ES-I3 (cell line): ENCODE measurements around the gene COL6A3.

Source experiments
- H3K36me3 ChIP-seq: 2 replicates; pipeline ENCODE4 v1.6.1; 2013; ENCODE audit warnings: mild to moderate bottlenecking, low read length, control low read depth, moderate library complexity; ENCODE audit not compliant: insufficient read depth
- H3K4me1 ChIP-seq: 2 replicates; pipeline ENCODE4 v1.6.1; 2013; ENCODE audit warnings: mild to moderate bottlenecking, control low read depth, low read length; ENCODE audit not compliant: insufficient read depth
- H3K9ac ChIP-seq: 2 replicates; pipeline ENCODE4 v1.6.1; 2013; ENCODE audit warnings: low read depth, mild to moderate bottlenecking, low read length, moderate library complexity
- H3K9me3 ChIP-seq: 2 replicates; pipeline ENCODE4 v1.6.1; 2013; ENCODE audit warnings: mild to moderate bottlenecking, low read length, moderate library complexity; ENCODE audit not compliant: control insufficient read depth, insufficient read depth

COL6A3 gene

GRCh38 chr2:237448626-237449025 is 34.7 kb upstream of the COL6A3 start:
- no peaks in the 10 kb centered on the region for H3K9me3 ChIP-seq
- no peak overlapping the region for H3K9ac ChIP-seq
- no peaks in the 10 kb centered on the region for H3K36me3 ChIP-seq
- peaks cover 10% of the 10 kb centered on the region; the same call in 1 of the 2 replicates for H3K4me1 ChIP-seq

- no peaks in the 10 kb centered on the region for H3K36me3 ChIP-seq
- H3K9me3 ChIP-seq: no peaks in the 10 kb centered on the region
- H3K9ac ChIP-seq: no peak overlapping the region
- H3K4me1 ChIP-seq: peaks cover 10% of the 10 kb centered on the region; the same call in 1 of the 2 replicates
These were observed 34.2 kb upstream of the COL6A3 start for GRCh38 chr2:237448171-237448570.

GRCh38 chr2:237447496-237447895 is 33.5 kb upstream of the COL6A3 start:
- Histone ChIP-seq H3K9me3 (no peaks in the 10 kb centered on the region), H3K9ac (no peak overlapping the region), H3K36me3 (no peaks in the 10 kb centered on the region), H3K4me1 (peaks cover 9% of the 10 kb centered on the region; the same call in 1 of the 2 replicates)

- no peaks in the 10 kb centered on the region for H3K4me1 ChIP-seq
- no peaks in the 10 kb centered on the region for H3K36me3 ChIP-seq
- no peaks in the 10 kb centered on the region for H3K9me3 ChIP-seq
- no peak overlapping the region for H3K9ac ChIP-seq
These were observed 32.3 kb upstream of the COL6A3 start for GRCh38 chr2:237446338-237446665.

GRCh38 chr2:237445611-237446337 is 31.8 kb upstream of the COL6A3 start:
- Histone ChIP-seq H3K4me1 (no peaks in the 10 kb centered on the region), H3K9me3 (no peaks in the 10 kb centered on the region), H3K9ac (no peak overlapping the region), H3K36me3 (no peaks in the 10 kb centered on the region)

GRCh38 chr2:237444071-237444470 is 30.1 kb upstream of the COL6A3 start:
- Histone ChIP-seq H3K36me3 (no peaks in the 10 kb centered on the region), H3K4me1 (no peaks in the 10 kb centered on the region), H3K9me3 (no peaks in the 10 kb centered on the region), H3K9ac (no peak overlapping the region)

GRCh38 chr2:237441605-237442274 is 27.8 kb upstream of the COL6A3 start:
- H3K9me3 ChIP-seq: no peaks in the 10 kb centered on the region
- H3K4me1 ChIP-seq: peaks cover 6% of the 10 kb centered on the region
- no peak overlapping the region for H3K9ac ChIP-seq
- no peaks in the 10 kb centered on the region for H3K36me3 ChIP-seq

- Histone ChIP-seq H3K9me3 (no peaks in the 10 kb centered on the region), H3K9ac (no peak overlapping the region), H3K4me1 (peaks cover 6% of the 10 kb centered on the region), H3K36me3 (no peaks in the 10 kb centered on the region)
These were observed 26.9 kb upstream of the COL6A3 start for GRCh38 chr2:237440819-237441281.

GRCh38 chr2:237438080-237438940 is 24.3 kb upstream of the COL6A3 start:
- peaks cover 12% of the 10 kb centered on the region for H3K4me1 ChIP-seq
- no peaks in the 10 kb centered on the region for H3K9me3 ChIP-seq
- H3K36me3 ChIP-seq: no peaks in the 10 kb centered on the region
- no peak overlapping the region; the same call in 1 of the 2 replicates for H3K9ac ChIP-seq

GRCh38 chr2:237437566-237437965 is 23.6 kb upstream of the COL6A3 start:
- Histone ChIP-seq H3K9me3 (no peaks in the 10 kb centered on the region), H3K9ac (no peak overlapping the region), H3K4me1 (peaks cover 19% of the 10 kb centered on the region), H3K36me3 (no peaks in the 10 kb centered on the region)

- H3K36me3 ChIP-seq: no peaks in the 10 kb centered on the region
- no peaks in the 10 kb centered on the region for H3K9me3 ChIP-seq
- no peak overlapping the region for H3K9ac ChIP-seq
- H3K4me1 ChIP-seq: peaks cover 19% of the 10 kb centered on the region
These were observed 22.1 kb upstream of the COL6A3 start for GRCh38 chr2:237435844-237436587.

GRCh38 chr2:237434866-237435311 is 20.9 kb upstream of the COL6A3 start:
- no peaks in the 10 kb centered on the region for H3K9me3 ChIP-seq
- H3K9ac ChIP-seq: no peak overlapping the region
- H3K4me1 ChIP-seq: peaks cover 19% of the 10 kb centered on the region
- H3K36me3 ChIP-seq: no peaks in the 10 kb centered on the region

GRCh38 chr2:237433920-237434676 is 20.1 kb upstream of the COL6A3 start:
- H3K9ac ChIP-seq: no peak overlapping the region
- no peaks in the 10 kb centered on the region for H3K9me3 ChIP-seq
- peaks cover 19% of the 10 kb centered on the region for H3K4me1 ChIP-seq
- H3K36me3 ChIP-seq: no peaks in the 10 kb centered on the region
